Hepatocyte (in vitro differentiated cells): ENCODE data around the gene NME3. TPM values are rescaled to one million over a fixed set of nuclear protein-coding genes. Genes with fewer than 3 reads are reported as not detected.

Experiments
- DNase-seq: peaks from one replicate; pipeline ENCODE4 v3.0.0-alpha.2; 2016; ENCODE audit warnings: low spot score
- H2AFZ ChIP-seq: fragments of 200-600 bp; sonication (generic); 2 replicates; pipeline ENCODE4 v1.6.0; 2016; ENCODE audit warnings: antibody characterized with exemption, mild to moderate bottlenecking
- H3K27ac ChIP-seq: fragments of 200-600 bp; sonication (generic); 2 replicates; pipeline ENCODE4 v1.5.1; 2016; ENCODE audit warnings: mild to moderate bottlenecking
- H3K27me3 ChIP-seq: fragments of 200-600 bp; sonication (generic); 2 replicates; pipeline ENCODE4 v1.6.1; 2016
- H3K36me3 ChIP-seq: fragments of 200-600 bp; sonication (generic); replicated peaks from 2 replicates; pipeline ENCODE4 v1.5.1; 2016; ENCODE audit warnings: low read depth; ENCODE audit not compliant: insufficient read depth
- H3K4me1 ChIP-seq: fragments of 200-600 bp; sonication (generic); 2 replicates; pipeline ENCODE4 v1.5.1; 2016; ENCODE audit warnings: mild to moderate bottlenecking, moderate library complexity; ENCODE audit not compliant: insufficient read depth
- H3K4me2 ChIP-seq: fragments of 200-600 bp; sonication (generic); 2 replicates; pipeline ENCODE4 v1.6.0; 2016
- H3K4me3 ChIP-seq: fragments of 200-600 bp; sonication (generic); 2 replicates; pipeline ENCODE4 v1.5.1; 2016; ENCODE audit warnings: mild to moderate bottlenecking
- H3K79me2 ChIP-seq: fragments of 200-600 bp; sonication (generic); 2 replicates; pipeline ENCODE4 v1.6.0; 2017; ENCODE audit warnings: mild to moderate bottlenecking
- H3K9me2 ChIP-seq: fragments of 200-600 bp; sonication (generic); replicated peaks from 2 replicates; pipeline ENCODE4 v1.6.0; 2017; ENCODE audit warnings: mild to moderate bottlenecking; ENCODE audit not compliant: insufficient read depth
- H3K9me3 ChIP-seq: fragments of 200-600 bp; sonication (generic); 2 replicates; pipeline ENCODE4 v1.5.1; 2016; ENCODE audit warnings: low read depth, mild to moderate bottlenecking
- H4K20me1 ChIP-seq: fragments of 200-600 bp; sonication (generic); 2 replicates; pipeline ENCODE4 v1.6.0; 2016; ENCODE audit warnings: mild to moderate bottlenecking; ENCODE audit not compliant: insufficient read depth, poor library complexity, severe bottlenecking
- EZH2 ChIP-seq: fragments of 200-600 bp; sonication (generic); IDR thresholded peaks from 2 replicates; pipeline ENCODE4 v1.6.1; 2016; ENCODE audit warnings: antibody characterized with exemption, mild to moderate bottlenecking, borderline replicate concordance
- EZH2phosphoT487 ChIP-seq: fragments of 200-600 bp; sonication (generic); IDR thresholded peaks from one replicate; pipeline ENCODE4 v1.6.1; 2018; ENCODE audit warnings: antibody characterized with exemption, mild to moderate bottlenecking, low read depth, moderate library complexity; ENCODE audit not compliant: unreplicated experiment, severe bottlenecking
- WGBS: methylation state at CpG from one replicate; pipeline ENCODE4 v1.1.6; 2016; ENCODE audit warnings: low lambda C conversion rate; ENCODE audit errors: missing lambda C conversion rate; 5-methylcytosine and 5-hydroxymethylcytosine counted together
- polyA plus RNA-seq: library from polyadenylated mRNA; unstranded; fragments of >200 nt; fragmentation: Nextera tagmentation; extraction: Ambion mirVana; gene quantifications from 2 replicates; pipeline ENCODE4 v1.2.1, GENCODE V29; 2016
- total RNA-seq: library from RNA; depleted of rRNA; stranded (reverse); fragments of >200 nt; gene quantifications from 2 replicates; pipeline ENCODE4 v1.2.3, GENCODE V29; 2014
- TF ChIP-seq, protein P1 (sequence below): fragments of 200-600 bp; sonication (generic); IDR thresholded peaks from 2 replicates; pipeline ENCODE4 v1.5.1; 2016; ENCODE audit warnings: antibody characterized with exemption, mild to moderate bottlenecking; ENCODE audit not compliant: poor library complexity

The NME3 gene
- total and polyA plus RNA-seq, 2 experiments from 2014 or later, result 34.8 to 86.6 TPM

DNA sequence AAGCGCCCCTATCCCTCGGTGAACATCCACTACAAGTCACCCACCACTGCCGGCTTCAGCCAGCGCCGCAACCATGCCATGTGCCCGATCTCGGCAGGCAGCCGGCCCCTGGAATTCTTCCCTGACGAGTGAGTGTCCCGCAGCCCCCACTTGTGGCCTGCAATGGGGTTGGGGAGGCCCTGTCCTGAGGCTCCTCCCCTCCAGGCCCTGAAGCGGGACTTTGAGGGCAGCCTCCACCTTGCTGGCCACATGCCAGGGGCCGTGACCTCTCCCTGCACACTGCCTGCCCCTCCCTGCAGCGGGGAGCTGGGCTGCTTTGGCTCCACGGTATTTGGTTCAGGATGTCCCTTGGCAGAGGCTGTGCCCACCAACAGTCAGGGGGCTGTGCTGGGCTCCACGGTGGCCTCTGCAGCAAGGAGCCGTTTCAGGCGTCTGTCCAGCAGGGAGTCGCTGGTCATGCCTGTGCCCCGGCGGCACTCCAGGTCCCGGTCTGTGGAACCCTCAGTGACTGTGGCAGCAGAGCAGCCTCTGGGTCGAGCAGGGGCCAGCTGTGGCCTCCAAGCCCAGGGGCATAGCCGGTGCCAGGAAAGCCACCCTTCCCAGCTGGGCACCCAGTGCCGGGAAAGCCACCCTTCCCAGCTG is 8.3 kb downstream of the NME3 start:
- Histone ChIP-seq H4K20me1 (peaks cover 3% of the 10 kb centered on the region), H2AFZ (no peak overlapping the region), H3K36me3 (no peaks in the 10 kb centered on the region), H3K27me3 (no peaks in the 10 kb centered on the region), H3K27ac (no peak overlapping the region), H3K9me3 (no peaks in the 10 kb centered on the region), H3K4me1 (peaks cover 2% of the 10 kb centered on the region), H3K4me2 (no peak overlapping the region), H3K79me2 (no peaks in the 10 kb centered on the region), H3K4me3 (no peak overlapping the region), H3K9me2 (no peaks in the 10 kb centered on the region)
- 92% methylated on average over 22 of the region's 24 CpGs for WGBS
- TF ChIP-seq EZH2phosphoT487 (no peak), EZH2 (no peak)
- TF ChIP-seq, protein P1, sequence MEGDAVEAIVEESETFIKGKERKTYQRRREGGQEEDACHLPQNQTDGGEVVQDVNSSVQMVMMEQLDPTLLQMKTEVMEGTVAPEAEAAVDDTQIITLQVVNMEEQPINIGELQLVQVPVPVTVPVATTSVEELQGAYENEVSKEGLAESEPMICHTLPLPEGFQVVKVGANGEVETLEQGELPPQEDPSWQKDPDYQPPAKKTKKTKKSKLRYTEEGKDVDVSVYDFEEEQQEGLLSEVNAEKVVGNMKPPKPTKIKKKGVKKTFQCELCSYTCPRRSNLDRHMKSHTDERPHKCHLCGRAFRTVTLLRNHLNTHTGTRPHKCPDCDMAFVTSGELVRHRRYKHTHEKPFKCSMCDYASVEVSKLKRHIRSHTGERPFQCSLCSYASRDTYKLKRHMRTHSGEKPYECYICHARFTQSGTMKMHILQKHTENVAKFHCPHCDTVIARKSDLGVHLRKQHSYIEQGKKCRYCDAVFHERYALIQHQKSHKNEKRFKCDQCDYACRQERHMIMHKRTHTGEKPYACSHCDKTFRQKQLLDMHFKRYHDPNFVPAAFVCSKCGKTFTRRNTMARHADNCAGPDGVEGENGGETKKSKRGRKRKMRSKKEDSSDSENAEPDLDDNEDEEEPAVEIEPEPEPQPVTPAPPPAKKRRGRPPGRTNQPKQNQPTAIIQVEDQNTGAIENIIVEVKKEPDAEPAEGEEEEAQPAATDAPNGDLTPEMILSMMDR, result no peak
- no peak for DNase-seq

DNA sequence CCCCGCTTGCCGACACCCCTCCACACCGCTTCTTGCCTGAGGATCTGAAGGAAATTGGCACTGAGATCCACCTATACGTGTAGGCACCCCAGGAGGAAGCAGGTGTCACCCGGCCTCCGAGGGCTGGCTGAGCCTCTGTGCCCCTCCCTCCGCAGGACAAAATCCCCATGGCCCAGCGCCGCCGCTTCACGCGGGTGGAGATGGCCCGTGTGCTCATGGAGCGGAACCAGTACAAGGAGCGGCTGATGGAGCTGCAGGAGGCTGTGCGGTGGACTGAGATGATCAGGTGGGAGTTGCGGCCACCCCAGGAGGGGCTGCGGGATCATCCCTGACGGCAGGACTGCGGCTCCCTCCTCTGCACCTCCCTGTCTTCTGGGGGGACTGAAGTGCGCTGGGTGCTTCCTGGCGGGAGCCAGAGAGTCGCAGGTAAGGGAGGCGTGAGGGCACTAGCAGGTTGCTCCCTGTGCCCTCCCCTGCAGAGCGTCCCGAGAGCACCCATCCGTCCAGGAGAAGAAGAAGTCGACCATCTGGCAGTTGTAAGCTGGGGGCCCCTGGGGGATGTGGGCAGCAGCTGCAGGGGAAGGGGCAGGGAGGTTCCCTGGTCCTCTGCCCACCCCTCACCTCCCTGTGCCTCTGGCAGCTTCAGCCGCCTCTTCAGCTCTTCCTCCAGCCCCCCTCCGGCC is 9.0 kb downstream of the NME3 start:
- Histone ChIP-seq H3K9me3 (no peaks in the 10 kb centered on the region), H3K4me2 (no peak overlapping the region), H3K4me3 (no peak overlapping the region), H4K20me1 (peaks cover 3% of the 10 kb centered on the region), H3K36me3 (no peaks in the 10 kb centered on the region), H3K79me2 (no peaks in the 10 kb centered on the region), H3K4me1 (peaks cover 8% of the 10 kb centered on the region), H2AFZ (no peak overlapping the region), H3K9me2 (no peaks in the 10 kb centered on the region), H3K27me3 (no peaks in the 10 kb centered on the region), H3K27ac (no peak overlapping the region)
- WGBS, result 96% methylated on average over 27 of the region's 30 CpGs
- TF ChIP-seq, protein P1, result no peak
- no peak for TF ChIP-seq EZH2
- TF ChIP-seq EZH2phosphoT487, result no peak
- DNase-seq, result no peak

DNA sequence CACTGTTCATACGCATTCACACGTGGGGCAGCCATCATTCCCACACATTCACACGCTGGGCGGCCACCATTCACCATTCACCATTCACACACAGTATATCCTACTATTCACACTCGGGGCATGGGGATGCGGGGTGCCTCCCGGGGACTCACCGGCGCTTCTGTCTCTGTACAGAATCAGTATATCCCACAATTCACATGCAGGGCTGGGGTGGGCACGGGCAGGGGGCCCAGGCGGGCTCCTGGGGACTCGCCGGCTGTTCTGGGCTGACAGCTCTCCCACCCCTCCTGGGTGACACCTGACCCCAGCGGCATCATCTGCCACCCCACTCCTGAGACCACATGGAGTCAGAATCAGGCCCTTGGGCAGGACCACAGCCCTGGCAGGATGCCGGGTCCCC is 9.6 kb downstream of the NME3 start:
- peaks cover 3% of the 10 kb centered on the region for H4K20me1 ChIP-seq
- no peak for DNase-seq
- H3K4me2 ChIP-seq, result no peak overlapping the region
- no peak for TF ChIP-seq EZH2
- TF ChIP-seq, protein P1, result no peak
- no peak for TF ChIP-seq EZH2phosphoT487
- peaks cover 9% of the 10 kb centered on the region for H3K4me1 ChIP-seq
- no peak overlapping the region for H3K4me3 ChIP-seq
- no peaks in the 10 kb centered on the region for H3K36me3 ChIP-seq
- no peaks in the 10 kb centered on the region for H3K9me2 ChIP-seq
- no peak overlapping the region for H2AFZ ChIP-seq
- no peaks in the 10 kb centered on the region for H3K27me3 ChIP-seq
- no peaks in the 10 kb centered on the region for H3K79me2 ChIP-seq
- H3K27ac ChIP-seq, result no peak overlapping the region
- H3K9me3 ChIP-seq, result no peaks in the 10 kb centered on the region
- 94% methylated on average over 11 of the region's 15 CpGs for whole genome bisulfite sequencing
